Gastroesophageal sphincter (tissue), 4 donors: ENCODE results near the gene SLC38A3. TPM values are rescaled to one million over a fixed set of nuclear protein-coding genes. Genes with fewer than 3 reads are reported as not detected.

Experiments
- ATAC-seq: fragments of 150-250 bp; one replicate; pipeline ENCODE4 v1.9.1; 2016; ENCODE audit warnings: mild to moderate bottlenecking, moderate library complexity
- H3K27ac ChIP-seq, 4 donors: fragments of 200-600 bp; sonication (generic) in 3 of 4; 1 replicate in 3 of 4; 2 replicates in 1 of 4; pipeline ENCODE4 v1.5.1; 2016 to 2019
- H3K27me3 ChIP-seq: fragments of 200-600 bp; sonication (generic); one replicate; pipeline ENCODE4 v1.5.1; 2019
- H3K36me3 ChIP-seq, 2 donors: fragments of 200-600 bp; sonication (generic); one replicate each; pipeline ENCODE4 v1.5.1; 2019; ENCODE audit warnings: control low read depth in 1 of 2
- H3K4me1 ChIP-seq, 3 donors: fragments of 200-600 bp; sonication (generic); 1 replicate in 2 of 3; 2 replicates in 1 of 3; pipeline ENCODE4 v1.5.1; 2016 to 2019; ENCODE audit warnings: control low read depth in 2 of 3
- H3K4me3 ChIP-seq, 2 donors: fragments of 200-600 bp; sonication (generic); one replicate each; pipeline ENCODE4 v1.5.1; 2019; ENCODE audit warnings: mild to moderate bottlenecking in 1 of 2, moderate library complexity in 1 of 2
- H3K9me3 ChIP-seq, 3 donors: fragments of 200-600 bp; sonication (generic); one replicate each; pipeline ENCODE4 v1.5.1; 2017 to 2019; ENCODE audit warnings: control low read depth in 2 of 3
- CTCF ChIP-seq, 4 experiments: fragments of 200-600 bp in 2 of 4; fragments of 450-650 bp in 2 of 4; sonication (generic) in 1 of 4; IDR thresholded peaks; one replicate each; pipeline ENCODE4 v1.5.1; 2017 to 2019; ENCODE audit warnings: antibody characterized with exemption in 4 of 4, mild to moderate bottlenecking in 2 of 4, moderate library complexity in 2 of 4
- EP300 ChIP-seq: sonication (generic); formaldehyde crosslinking; IDR thresholded peaks from one replicate; pipeline ENCODE4 v1.6.1; 2017; ENCODE audit warnings: antibody characterized with exemption, mild to moderate bottlenecking
- POLR2A ChIP-seq, 2 donors: fragments of 450-650 bp; IDR thresholded peaks; one replicate each; pipeline ENCODE4 v1.6.1; 2017; ENCODE audit warnings: antibody characterized with exemption in 2 of 2, mild to moderate bottlenecking in 2 of 2, moderate library complexity in 1 of 2
- POLR2AphosphoS5 ChIP-seq: sonication (generic); formaldehyde crosslinking; IDR thresholded peaks from one replicate; pipeline ENCODE4 v1.6.1; 2017; ENCODE audit warnings: antibody characterized with exemption
- WGBS, 2 donors: methylation state at CpG; one replicate each; pipeline ENCODE4 v1.1.5; 2018; ENCODE audit warnings: low coverage in 1 of 2; 5-methylcytosine and 5-hydroxymethylcytosine counted together
- total RNA-seq, 4 donors: library from RNA; depleted of rRNA; stranded (reverse); fragments of >200 nt; gene quantifications; one replicate each; pipeline ENCODE4 v1.1.0, GENCODE V29; 2016

SLC38A3 gene
- total RNA-seq, 4 donors from 2014 or later: 0.35 TPM; not detected in 2

GRCh38 chr3:50177346-50177745 is 27.7 kb upstream of the SLC38A3 start:
- Histone ChIP-seq H3K9me3 (no peaks in the 10 kb centered on the region), H3K27me3 (no peaks in the 10 kb centered on the region), H3K4me1 (peaks cover 0 to 11% (median 0%) of the 10 kb centered on the region in 3 donors), H3K36me3 (peaks cover 0 to 36% of the 10 kb centered on the region in 2 donors), H3K27ac (no peak overlapping the region), H3K4me3 (no peak overlapping the region)
- no peak for ATAC-seq
- 63% methylated on average over 1 of the region's 2 CpGs; no CpG with 5 or more reads in 1 of the 2 donors for WGBS, 2 donors
- no peak for TF ChIP-seq POLR2A (IDR thresholded peaks at IDR 0.05)
- TF ChIP-seq EP300: no peak
- TF ChIP-seq CTCF (IDR thresholded peaks at IDR 0.05): no peak
- no peak for TF ChIP-seq POLR2AphosphoS5

GRCh38 chr3:50179710-50180109 is 25.4 kb upstream of the SLC38A3 start:
- Histone ChIP-seq H3K27me3 (no peaks in the 10 kb centered on the region), H3K36me3 (peaks cover 0 to 35% of the 10 kb centered on the region in 2 donors), H3K4me3 (no peak overlapping the region), H3K4me1 (peaks cover 0 to 4% (median 0%) of the 10 kb centered on the region in 3 donors), H3K9me3 (no peaks in the 10 kb centered on the region), H3K27ac (no peak overlapping the region)
- ATAC-seq: no peak
- no peak for TF ChIP-seq EP300
- TF ChIP-seq CTCF (IDR thresholded peaks at IDR 0.05): no peak
- TF ChIP-seq POLR2A (IDR thresholded peaks at IDR 0.05): no peak
- no peak for TF ChIP-seq POLR2AphosphoS5
- 41 to 84% methylated on average over 2 of the region's 2 CpGs for WGBS, 2 donors

- H3K4me1 ChIP-seq: no peaks in the 10 kb centered on the region
- no peak overlapping the region for H3K4me3 ChIP-seq
- H3K36me3 ChIP-seq: peaks cover 0 to 38% of the 10 kb centered on the region in 2 donors
- no peak overlapping the region for H3K27ac ChIP-seq
- TF ChIP-seq CTCF (IDR thresholded peaks at IDR 0.05) (no peak), POLR2AphosphoS5 (no peak), POLR2A (IDR thresholded peaks at IDR 0.05) (no peak), EP300 (no peak)
- ATAC-seq: no peak
- no peaks in the 10 kb centered on the region for H3K27me3 ChIP-seq
- no peaks in the 10 kb centered on the region for H3K9me3 ChIP-seq
- 94% methylated on average over 3 of the region's 5 CpGs; no CpG with 5 or more reads in 1 of the 2 donors for WGBS, 2 donors
Measured at GRCh38 chr3:50181985-50182384, 23.1 kb upstream of the SLC38A3 start.

- Histone ChIP-seq H3K4me3 (no peak overlapping the region), H3K27me3 (no peaks in the 10 kb centered on the region), H3K4me1 (no peaks in the 10 kb centered on the region), H3K9me3 (no peaks in the 10 kb centered on the region), H3K36me3 (peaks cover 0 to 40% of the 10 kb centered on the region in 2 donors), H3K27ac (no peak overlapping the region)
- no peak for ATAC-seq
- WGBS, 2 donors: 56 to 98% methylated on average over 3 to 14 of the region's 26 CpGs
- TF ChIP-seq EP300: no peak
Measured at GRCh38 chr3:50182533-50183099, 22.5 kb upstream of the SLC38A3 start.

- Histone ChIP-seq H3K4me1 (peaks cover 0 to under 1% (median 0%) of the 10 kb centered on the region in 3 donors), H3K36me3 (peaks cover 0 to 48% of the 10 kb centered on the region in 2 donors), H3K4me3 (no peak overlapping the region), H3K27ac (no peak overlapping the region), H3K27me3 (no peaks in the 10 kb centered on the region), H3K9me3 (no peaks in the 10 kb centered on the region)
- TF ChIP-seq EP300 (no peak), POLR2AphosphoS5 (no peak), POLR2A (IDR thresholded peaks at IDR 0.05) (no peak), CTCF (IDR thresholded peaks at IDR 0.05) (no peak)
- ATAC-seq: no peak
- 80% methylated on average over 1 of the region's 6 CpGs; no CpG with 5 or more reads in 1 of the 2 donors for WGBS, 2 donors
Measured at GRCh38 chr3:50183755-50184154, 21.3 kb upstream of the SLC38A3 start.
